Measurements from ENCODE around the gene AFF2.

Gene AFF2

DNA sequence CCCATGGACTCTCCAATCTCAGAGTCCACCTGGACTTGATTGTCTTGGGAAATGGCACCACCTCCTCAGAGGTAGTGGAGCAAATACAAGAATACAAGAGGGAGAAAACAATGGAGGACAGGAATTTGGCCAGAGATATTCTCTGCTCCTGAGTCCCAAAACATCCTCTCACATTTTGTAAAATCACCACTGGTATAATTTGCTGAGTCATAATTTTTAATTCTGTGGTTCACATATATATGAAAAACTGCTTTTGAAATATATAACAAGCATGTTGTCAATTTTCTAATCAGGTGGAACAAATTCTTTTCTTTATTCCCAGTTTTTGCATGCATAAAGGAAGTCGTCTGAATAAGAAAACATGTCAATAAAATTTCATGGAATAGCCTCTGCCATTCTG, 356.1 kb downstream of the AFF2 start:
- 89% methylated on average over 1 of the region's 1 CpG for WGBS
- H3K4me1 ChIP-seq (ENCODE audit: insufficient read depth, low read length): peaks cover 3% of the 10 kb centered on the region

DNA sequence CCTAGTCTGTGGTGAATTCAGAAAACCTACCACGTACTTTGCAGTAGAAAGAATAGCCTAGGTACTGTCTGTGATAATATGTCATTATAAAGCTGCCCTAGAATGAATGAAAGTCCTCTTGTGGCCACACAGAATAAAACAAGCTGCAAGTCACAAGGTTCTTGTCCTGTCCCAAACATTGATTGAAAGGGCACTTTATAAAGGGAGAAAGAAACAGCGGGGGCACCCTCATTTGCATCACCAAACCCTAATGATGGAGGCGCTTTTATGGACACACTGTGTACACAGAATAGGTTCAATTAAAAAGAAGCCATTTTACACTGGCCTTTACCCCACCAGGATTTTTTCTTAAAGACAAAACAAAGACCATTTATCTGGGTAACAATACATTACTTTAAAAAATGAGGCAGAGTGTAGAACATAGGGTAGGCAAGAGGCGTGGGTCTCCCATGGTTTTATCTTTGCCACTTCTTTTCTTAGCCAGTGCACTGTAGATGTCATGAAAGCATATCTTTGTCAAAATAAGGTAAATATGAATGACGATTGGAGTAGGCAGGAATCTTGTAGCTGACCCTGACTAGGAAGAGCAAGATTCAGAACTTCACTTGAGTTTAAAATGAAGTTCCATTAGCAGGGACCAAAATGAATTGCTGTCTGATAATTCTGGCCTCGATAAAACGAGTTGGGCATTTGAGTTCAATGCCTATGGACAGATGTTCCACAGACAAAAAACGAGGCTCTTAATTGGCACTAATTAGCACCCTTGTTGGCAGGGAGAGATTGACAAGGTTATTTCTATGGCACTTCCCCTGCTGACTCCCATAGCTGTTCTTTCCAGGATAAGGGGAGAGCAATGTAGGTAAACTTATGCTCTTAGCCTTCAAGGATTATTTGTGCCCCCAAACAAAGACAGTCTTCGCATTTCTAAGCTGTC, 365.1 kb downstream of the AFF2 start:
- peaks cover 21% of the 10 kb centered on the region for H3K4me1 ChIP-seq (ENCODE audit: insufficient read depth, low read length)

More for the DNA sequence above, 356.1 kb downstream of the AFF2 start:
- H3K9ac ChIP-seq (ENCODE audit: low read depth, low read length): no peak overlapping the region
- H3K36me3 ChIP-seq (ENCODE audit: insufficient read depth, low read length): no peaks in the 10 kb centered on the region
- H3K9me3 ChIP-seq (ENCODE audit: insufficient read depth, low read depth, low read length): no peaks in the 10 kb centered on the region
- H3K4me3 ChIP-seq (ENCODE audit: low read length): no peak overlapping the region
- peaks cover 8% of the 10 kb centered on the region; the same call in 1 of the 2 replicates for H3K27me3 ChIP-seq (ENCODE audit: insufficient read depth, low read length)
- no peak overlapping the region for H3K27ac ChIP-seq (ENCODE audit: low read depth, low read length)

DNA sequence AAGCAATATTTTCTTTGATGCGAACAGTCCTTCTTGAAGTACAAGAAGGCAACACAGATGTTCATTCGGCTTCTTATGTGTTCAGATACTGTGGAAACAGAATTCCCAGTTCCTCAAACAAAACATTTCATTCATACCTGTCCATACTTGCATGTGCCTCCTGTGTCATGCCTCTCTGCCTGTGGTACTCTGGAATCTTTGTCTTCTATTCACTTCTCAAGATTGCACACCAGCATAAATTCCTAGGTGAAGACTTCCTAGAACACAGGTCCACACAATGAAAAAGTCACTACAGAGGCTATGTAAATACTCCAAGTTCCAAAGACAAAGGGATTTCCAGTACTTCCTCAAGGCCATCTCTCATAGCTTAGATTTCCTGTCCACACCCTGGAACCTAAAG, 367.2 kb downstream of the AFF2 start:
- no peak overlapping the region for H3K4me3 ChIP-seq (ENCODE audit: low read length)
- 88% methylated on average over 2 of the region's 2 CpGs for WGBS
- no peak overlapping the region for H3K9ac ChIP-seq (ENCODE audit: low read depth, low read length)
- no peaks in the 10 kb centered on the region for H3K36me3 ChIP-seq (ENCODE audit: insufficient read depth, low read length)
- no peaks in the 10 kb centered on the region for H3K9me3 ChIP-seq (ENCODE audit: insufficient read depth, low read depth, low read length)
- no peak overlapping the region for H3K27ac ChIP-seq (ENCODE audit: low read depth, low read length)
- no peaks in the 10 kb centered on the region for H3K27me3 ChIP-seq (ENCODE audit: insufficient read depth, low read length)
- peaks cover 11% of the 10 kb centered on the region; the same call in 1 of the 2 replicates for H3K4me1 ChIP-seq (ENCODE audit: insufficient read depth, low read length)

More for the DNA sequence above, 365.1 kb downstream of the AFF2 start:
- Histone ChIP-seq H3K36me3 (ENCODE audit: insufficient read depth, low read length) (no peaks in the 10 kb centered on the region), H3K4me3 (ENCODE audit: low read length) (no peak overlapping the region), H3K27ac (ENCODE audit: low read depth, low read length) (no peak overlapping the region; the same call in 1 of the 2 replicates), H3K27me3 (ENCODE audit: insufficient read depth, low read length) (peaks cover 3% of the 10 kb centered on the region; the same call in 1 of the 2 replicates), H3K9ac (ENCODE audit: low read depth, low read length) (no peak overlapping the region), H3K9me3 (ENCODE audit: insufficient read depth, low read depth, low read length) (no peaks in the 10 kb centered on the region)
- WGBS: 80% methylated on average over 8 of the region's 9 CpGs

DNA sequence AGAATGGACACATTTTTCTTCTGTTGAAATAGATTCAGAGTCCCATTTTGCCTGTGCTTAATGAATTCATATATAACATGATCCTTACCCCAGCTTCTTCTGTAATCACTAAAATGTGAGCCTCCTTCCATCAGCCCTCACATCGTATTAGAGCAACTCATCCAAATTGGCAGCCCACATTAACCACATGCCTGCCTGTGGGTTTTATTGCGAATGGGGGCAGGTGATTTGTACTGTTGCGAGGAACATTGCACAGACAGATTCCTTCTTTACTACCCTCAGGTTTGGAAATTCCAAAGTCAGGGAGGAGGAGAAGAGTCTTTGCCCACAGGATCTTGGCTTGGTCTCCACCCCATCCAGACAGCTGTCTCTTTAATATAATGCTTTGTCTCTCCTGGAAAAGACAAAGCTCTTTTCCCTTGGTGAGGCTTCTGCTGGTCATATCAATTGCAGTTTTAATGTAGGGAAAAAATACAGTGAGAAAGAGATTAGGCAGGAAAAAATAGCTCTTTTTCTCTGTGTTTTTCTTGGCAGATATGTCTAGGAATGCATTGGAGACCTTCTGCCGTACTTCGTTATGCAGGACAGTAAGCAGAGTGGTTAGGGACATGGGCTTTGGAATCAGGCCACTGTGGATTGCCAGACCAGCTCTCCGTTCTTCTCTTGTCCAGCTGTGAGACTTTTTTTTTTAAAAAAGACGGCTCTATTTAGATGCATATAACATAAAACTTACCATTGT, 371.2 kb downstream of the AFF2 start:
- no peaks in the 10 kb centered on the region for H3K36me3 ChIP-seq (ENCODE audit: insufficient read depth, low read length)
- H3K27ac ChIP-seq (ENCODE audit: low read depth, low read length): no peak overlapping the region
- no peaks in the 10 kb centered on the region for H3K9me3 ChIP-seq (ENCODE audit: insufficient read depth, low read depth, low read length)
- H3K9ac ChIP-seq (ENCODE audit: low read depth, low read length): no peak overlapping the region
- no peaks in the 10 kb centered on the region for H3K4me1 ChIP-seq (ENCODE audit: insufficient read depth, low read length)
- 93% methylated on average over 4 of the region's 7 CpGs for WGBS
- H3K27me3 ChIP-seq (ENCODE audit: insufficient read depth, low read length): no peaks in the 10 kb centered on the region
- no peak overlapping the region for H3K4me3 ChIP-seq (ENCODE audit: low read length)

DNA sequence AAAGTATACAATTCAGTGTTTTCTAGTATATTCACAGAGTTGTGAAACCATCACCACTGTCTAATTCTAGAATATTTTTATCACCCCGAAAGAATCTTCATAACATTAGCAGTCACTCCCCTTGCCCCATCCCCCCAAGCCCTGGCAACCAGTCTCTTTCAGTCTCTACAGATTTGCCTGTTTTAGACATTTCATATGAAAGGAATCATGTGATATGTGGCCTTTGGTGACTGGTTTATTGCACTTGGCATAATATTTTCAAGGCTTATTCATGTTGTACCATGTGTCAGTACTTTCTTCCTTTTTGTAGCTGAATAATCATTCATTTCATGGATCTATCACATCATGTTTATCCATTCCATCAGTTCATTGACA, 371.7 kb downstream of the AFF2 start:
- H3K36me3 ChIP-seq (ENCODE audit: insufficient read depth, low read length): no peaks in the 10 kb centered on the region
- no peaks in the 10 kb centered on the region for H3K4me1 ChIP-seq (ENCODE audit: insufficient read depth, low read length)
- WGBS: 93% methylated on average over 1 of the region's 1 CpG
- no peak overlapping the region for H3K27ac ChIP-seq (ENCODE audit: low read depth, low read length)
- H3K9ac ChIP-seq (ENCODE audit: low read depth, low read length): no peak overlapping the region
- H3K27me3 ChIP-seq (ENCODE audit: insufficient read depth, low read length): no peaks in the 10 kb centered on the region
- H3K9me3 ChIP-seq (ENCODE audit: insufficient read depth, low read depth, low read length): no peaks in the 10 kb centered on the region
- H3K4me3 ChIP-seq (ENCODE audit: low read length): no peak overlapping the region

DNA sequence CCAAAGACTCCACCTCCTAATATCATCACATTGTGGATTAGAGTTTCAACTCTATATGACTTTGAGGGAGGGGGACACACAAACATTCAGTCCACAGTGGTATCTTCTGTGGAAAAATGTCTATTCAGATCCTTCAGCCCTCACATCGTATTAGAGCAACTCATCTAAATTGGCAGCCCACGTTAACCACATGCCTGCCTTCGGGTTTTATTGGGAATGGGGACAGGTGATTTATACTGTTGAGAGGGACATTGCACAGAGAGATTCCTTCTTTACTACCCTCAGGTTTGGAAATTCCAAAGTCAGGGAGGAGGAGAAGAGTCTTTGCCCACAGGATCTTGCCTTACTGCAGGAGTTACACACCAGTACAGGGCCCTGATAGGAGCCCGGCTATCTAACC, 372.5 kb downstream of the AFF2 start:
- 95% methylated on average over 1 of the region's 4 CpGs for whole genome bisulfite sequencing
- Histone ChIP-seq H3K4me3 (ENCODE audit: low read length) (no peak overlapping the region), H3K27me3 (ENCODE audit: insufficient read depth, low read length) (no peaks in the 10 kb centered on the region), H3K9ac (ENCODE audit: low read depth, low read length) (no peak overlapping the region), H3K36me3 (ENCODE audit: insufficient read depth, low read length) (no peaks in the 10 kb centered on the region), H3K9me3 (ENCODE audit: insufficient read depth, low read depth, low read length) (no peaks in the 10 kb centered on the region), H3K27ac (ENCODE audit: low read depth, low read length) (no peak overlapping the region), H3K4me1 (ENCODE audit: insufficient read depth, low read length) (no peaks in the 10 kb centered on the region)

DNA sequence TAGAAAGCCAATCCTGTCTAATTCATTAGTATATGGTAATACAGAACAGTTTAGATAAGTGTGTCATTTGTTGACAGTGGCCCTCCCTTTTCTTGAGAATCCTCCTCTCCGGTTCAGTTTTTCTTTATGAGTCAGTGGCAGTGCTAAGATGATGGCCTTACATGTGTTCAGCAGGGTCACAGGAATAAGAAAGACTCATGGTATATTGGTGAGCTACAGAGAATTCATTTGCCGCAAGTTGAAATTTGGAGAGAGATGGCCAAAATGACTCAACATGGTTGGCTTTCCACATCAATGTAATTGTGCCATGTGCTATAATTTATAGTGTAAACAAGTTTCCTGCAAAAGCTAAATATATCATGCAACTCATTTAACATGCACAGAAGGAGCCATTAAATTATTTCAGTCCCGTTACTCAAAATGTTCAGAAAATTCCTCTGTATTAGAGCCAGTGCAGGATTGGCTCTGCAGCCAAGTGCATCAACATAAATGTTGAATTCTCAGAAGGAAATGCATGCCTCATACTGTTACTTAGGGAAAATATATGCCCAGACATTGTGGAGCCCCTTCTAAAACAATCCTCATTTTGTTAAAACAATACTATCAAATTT, 374.3 kb downstream of the AFF2 start:
- no peaks in the 10 kb centered on the region for H3K4me1 ChIP-seq (ENCODE audit: insufficient read depth, low read length)
- no peaks in the 10 kb centered on the region for H3K36me3 ChIP-seq (ENCODE audit: insufficient read depth, low read length)
- no peaks in the 10 kb centered on the region for H3K27me3 ChIP-seq (ENCODE audit: insufficient read depth, low read length)
- H3K27ac ChIP-seq (ENCODE audit: low read depth, low read length): no peak overlapping the region
- no peak overlapping the region for H3K9ac ChIP-seq (ENCODE audit: low read depth, low read length)
- no peak overlapping the region for H3K4me3 ChIP-seq (ENCODE audit: low read length)
- 86% methylated on average over 3 of the region's 3 CpGs for WGBS
- H3K9me3 ChIP-seq (ENCODE audit: insufficient read depth, low read depth, low read length): no peaks in the 10 kb centered on the region

DNA sequence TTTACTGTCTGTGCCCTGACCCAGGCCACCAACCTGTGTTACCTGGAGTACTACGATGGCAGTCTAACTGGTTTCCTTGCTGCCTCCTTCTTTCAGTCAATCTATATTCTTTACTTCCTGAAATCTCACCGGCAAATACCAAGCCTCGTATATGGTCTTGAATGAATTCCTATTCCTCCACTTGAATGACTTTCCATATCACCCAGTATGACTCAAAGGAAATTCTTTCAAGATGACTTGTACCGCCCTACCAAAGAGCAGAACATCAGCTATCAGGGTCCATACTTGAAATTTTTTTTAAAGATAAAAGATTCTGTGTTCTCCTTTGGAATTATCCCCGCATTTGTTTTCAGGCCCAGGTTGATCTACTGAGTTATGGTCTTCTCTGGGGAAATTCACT, 378.0 kb downstream of the AFF2 start:
- H3K4me3 ChIP-seq (ENCODE audit: low read length): no peak overlapping the region
- H3K4me1 ChIP-seq (ENCODE audit: insufficient read depth, low read length): no peaks in the 10 kb centered on the region
- H3K27ac ChIP-seq (ENCODE audit: low read depth, low read length): no peak overlapping the region
- H3K36me3 ChIP-seq (ENCODE audit: insufficient read depth, low read length): no peaks in the 10 kb centered on the region
- no peaks in the 10 kb centered on the region for H3K27me3 ChIP-seq (ENCODE audit: insufficient read depth, low read length)
- 91% methylated on average over 5 of the region's 5 CpGs for WGBS
- no peaks in the 10 kb centered on the region for H3K9me3 ChIP-seq (ENCODE audit: insufficient read depth, low read depth, low read length)
- H3K9ac ChIP-seq (ENCODE audit: low read depth, low read length): no peak overlapping the region

DNA sequence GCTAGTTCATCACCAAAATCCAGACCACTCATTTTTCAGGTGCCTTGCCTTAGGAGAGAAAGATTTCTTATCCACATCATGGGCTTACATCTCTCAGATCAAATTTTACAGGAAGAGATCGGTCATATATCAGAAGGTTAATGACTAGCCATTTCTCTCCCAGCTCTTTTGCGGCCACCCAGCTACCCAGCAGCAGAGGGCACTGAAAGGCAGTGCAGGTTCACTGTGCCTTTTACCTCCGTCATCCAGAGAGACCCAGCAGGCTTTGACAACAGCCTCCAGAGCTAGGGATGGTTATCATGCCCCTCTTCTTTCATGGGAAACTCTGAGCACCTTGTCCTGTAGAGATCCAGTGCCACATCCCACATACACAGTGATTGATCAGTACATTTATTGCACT, 384.8 kb downstream of the AFF2 start:
- Histone ChIP-seq H3K4me1 (ENCODE audit: insufficient read depth, low read length) (no peaks in the 10 kb centered on the region), H3K36me3 (ENCODE audit: insufficient read depth, low read length) (no peaks in the 10 kb centered on the region), H3K4me3 (ENCODE audit: low read length) (no peak overlapping the region), H3K9me3 (ENCODE audit: insufficient read depth, low read depth, low read length) (no peaks in the 10 kb centered on the region), H3K9ac (ENCODE audit: low read depth, low read length) (no peak overlapping the region), H3K27ac (ENCODE audit: low read depth, low read length) (no peak overlapping the region), H3K27me3 (ENCODE audit: insufficient read depth, low read length) (no peaks in the 10 kb centered on the region)
- 85% methylated on average over 3 of the region's 3 CpGs for WGBS

DNA sequence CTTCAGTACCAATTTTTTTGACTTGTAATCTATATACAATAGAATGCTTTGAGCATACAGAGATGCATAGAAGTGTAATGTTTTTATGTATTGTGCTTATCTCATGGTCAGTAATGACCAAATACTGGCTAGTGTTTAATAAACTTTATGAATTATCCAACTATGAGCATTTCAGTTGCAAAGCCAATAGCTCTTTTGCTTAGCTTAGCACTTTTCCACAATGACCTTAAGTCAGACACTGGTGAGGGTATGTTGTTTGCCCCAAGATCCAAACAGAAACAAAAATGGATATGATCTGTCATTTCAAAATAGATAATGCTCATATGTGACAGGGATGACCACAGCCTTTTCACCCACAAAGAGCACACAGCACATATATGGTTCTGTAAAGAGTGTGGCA, 393.0 kb downstream of the AFF2 start:
- Histone ChIP-seq H3K27ac (ENCODE audit: low read depth, low read length) (no peak overlapping the region), H3K36me3 (ENCODE audit: insufficient read depth, low read length) (no peaks in the 10 kb centered on the region), H3K4me1 (ENCODE audit: insufficient read depth, low read length) (no peaks in the 10 kb centered on the region)

DNA sequence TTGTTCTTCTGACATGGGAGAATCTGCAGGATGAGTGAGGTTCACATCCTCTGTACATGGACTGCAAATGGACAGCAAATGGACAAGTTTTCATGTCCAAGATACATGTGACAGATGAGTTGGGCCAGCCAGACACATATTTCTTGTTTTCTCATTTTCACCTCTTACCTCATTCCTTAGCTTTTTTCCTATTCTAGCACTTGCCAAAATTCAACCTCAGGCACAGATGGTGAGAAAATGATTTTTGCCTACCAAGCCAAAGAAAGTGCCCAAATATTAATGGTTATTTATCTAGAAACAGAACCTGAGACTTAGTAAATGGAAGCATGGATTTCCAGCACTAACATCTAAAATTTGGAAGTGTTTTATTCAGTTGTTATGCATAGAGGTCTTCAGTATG, 402.2 kb downstream of the AFF2 start:
- Histone ChIP-seq H3K4me3 (ENCODE audit: low read length) (no peak overlapping the region), H3K27ac (ENCODE audit: low read depth, low read length) (no peak overlapping the region), H3K9ac (ENCODE audit: low read depth, low read length) (no peak overlapping the region), H3K4me1 (ENCODE audit: insufficient read depth, low read length) (no peaks in the 10 kb centered on the region), H3K36me3 (ENCODE audit: insufficient read depth, low read length) (no peaks in the 10 kb centered on the region), H3K27me3 (ENCODE audit: insufficient read depth, low read length) (no peaks in the 10 kb centered on the region), H3K9me3 (ENCODE audit: insufficient read depth, low read depth, low read length) (no peaks in the 10 kb centered on the region)

More for the DNA sequence above, 393.0 kb downstream of the AFF2 start:
- Histone ChIP-seq H3K9ac (ENCODE audit: low read depth, low read length) (no peak overlapping the region), H3K27me3 (ENCODE audit: insufficient read depth, low read length) (no peaks in the 10 kb centered on the region), H3K4me3 (ENCODE audit: low read length) (no peak overlapping the region), H3K9me3 (ENCODE audit: insufficient read depth, low read depth, low read length) (no peaks in the 10 kb centered on the region)
